ENCODE data around the gene UBL4A.

Gene UBL4A

GRCh38 chrX:154436983-154437752 lies 49.2 kb downstream of the UBL4A start, which contains the start of gene GDI1:
Gene GDI1 (plus strand): TSS chrX:154437154. CDS start chrX:154437255, 101 bp downstream.
- peak; percentile 84 for DNase-seq

GRCh38 chrX:154436374-154436982 lies 49.9 kb downstream of the UBL4A start:
- peak; percentile 84 for DNase-seq

DNA sequence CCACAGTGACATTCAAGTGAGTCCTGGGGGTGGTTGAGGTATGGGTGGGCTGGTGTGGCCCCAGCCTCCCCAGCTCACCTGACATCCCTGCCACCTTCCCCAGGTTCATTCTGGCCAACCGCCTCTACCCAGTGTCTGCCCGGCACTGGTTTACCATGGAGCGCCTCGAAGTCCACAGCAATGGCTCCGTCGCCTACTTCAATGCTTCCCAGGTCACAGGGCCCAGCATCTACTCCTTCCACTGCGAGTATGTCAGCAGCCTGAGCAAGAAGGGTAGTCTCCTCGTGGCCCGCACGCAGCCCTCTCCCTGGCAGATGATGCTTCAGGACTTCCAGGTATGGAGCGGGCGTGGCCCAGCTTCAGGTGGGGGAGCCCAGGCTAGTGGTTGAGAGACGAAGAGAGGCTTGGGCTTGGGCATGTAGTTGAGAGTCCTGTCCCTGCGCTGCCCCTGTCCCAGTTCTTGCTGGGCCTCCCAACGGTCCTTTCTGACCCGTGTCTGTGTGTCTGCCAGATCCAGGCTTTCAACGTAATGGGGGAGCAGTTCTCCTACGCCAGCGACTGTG lies 51.2 kb downstream of the UBL4A start:
- DNase-seq: no peak

DNA sequence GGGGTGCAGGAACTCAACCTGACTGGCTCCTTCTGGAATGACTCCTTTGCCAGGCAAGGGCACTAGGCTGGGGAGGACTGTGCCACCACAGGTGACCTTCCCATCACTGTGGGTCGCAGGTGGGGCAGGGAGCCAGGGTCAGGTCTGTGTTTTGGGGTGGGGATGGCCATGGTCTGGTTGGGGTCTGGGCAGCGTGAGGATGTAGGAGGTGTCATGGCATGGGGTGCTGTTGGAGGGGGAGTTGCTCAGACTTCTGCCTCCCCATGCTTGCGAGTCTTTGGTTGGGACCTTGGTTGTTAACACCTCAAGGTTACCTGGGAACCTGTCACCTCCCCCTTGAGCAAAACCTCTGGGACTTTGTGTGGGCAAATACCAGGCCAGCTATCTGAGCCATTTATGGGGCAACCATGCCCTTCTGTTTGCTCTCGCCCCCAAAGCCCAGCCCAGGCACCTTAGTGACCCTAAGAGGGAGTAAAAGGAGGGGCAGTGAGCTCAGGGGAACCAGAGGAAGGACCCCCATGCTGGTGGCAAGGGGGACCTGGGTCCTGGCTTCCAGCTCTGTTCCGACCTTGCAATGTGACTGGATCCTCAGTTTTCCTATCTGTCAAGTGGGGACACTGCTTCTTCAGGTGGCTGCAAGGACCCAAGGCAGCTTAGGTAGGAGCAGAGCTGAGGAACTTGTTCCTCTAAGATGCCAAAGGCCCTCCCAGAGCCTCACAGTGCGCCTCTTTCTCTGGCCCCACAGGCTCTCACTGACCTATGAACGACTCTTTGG lies 51.8 kb downstream of the UBL4A start:
- no peak for DNase-seq
